ENCODE data around the gene PIK3R3.

The PIK3R3 gene

GRCh38 chr1:46136711-46137110 is 4.3 kb upstream of the PIK3R3 start:
- no peak for TF ChIP-seq CTCF (IDR thresholded peaks at IDR 0.05; ENCODE audit: control insufficient read depth, insufficient read depth, low read depth, low read length, missing control alignments)
- no peak overlapping the region for H3K4me3 ChIP-seq (ENCODE audit: control insufficient read depth, low read depth, low read length)
- no peak for DNase-seq (ENCODE audit: low read depth)

GRCh38 chr1:46134660-46135331 is 2.4 kb upstream of the PIK3R3 start:
- no peak for TF ChIP-seq CTCF (IDR thresholded peaks at IDR 0.05; ENCODE audit: control insufficient read depth, insufficient read depth, low read depth, low read length, missing control alignments)
- no peak overlapping the region for H3K4me3 ChIP-seq (ENCODE audit: control insufficient read depth, low read depth, low read length)
- DNase-seq (ENCODE audit: low read depth), result peak; percentile 83

- TF ChIP-seq CTCF (IDR thresholded peaks at IDR 0.05; ENCODE audit: control insufficient read depth, insufficient read depth, low read depth, low read length, missing control alignments), result no peak
- DNase-seq (ENCODE audit: low read depth), result no peak
- peak overlapping the region; percentile 63 for H3K4me3 ChIP-seq (ENCODE audit: control insufficient read depth, low read depth, low read length)
Measured at GRCh38 chr1:46133781-46134350, 1.4 kb upstream of the PIK3R3 start.

GRCh38 chr1:46133181-46133658 is 791 bp upstream of the PIK3R3 start:
- H3K4me3 ChIP-seq (ENCODE audit: control insufficient read depth, low read depth, low read length), result peak overlapping the region; percentile 63
- DNase-seq (ENCODE audit: low read depth), result no peak
- no peak for TF ChIP-seq CTCF (IDR thresholded peaks at IDR 0.05; ENCODE audit: control insufficient read depth, insufficient read depth, low read depth, low read length, missing control alignments)

GRCh38 chr1:46131712-46132528 is 509 bp downstream of the PIK3R3 start:
- H3K4me3 ChIP-seq (ENCODE audit: control insufficient read depth, low read depth, low read length), result peak overlapping the region; percentile 65
- no peak for DNase-seq (ENCODE audit: low read depth)
- TF ChIP-seq CTCF (IDR thresholded peaks at IDR 0.05; ENCODE audit: control insufficient read depth, insufficient read depth, low read depth, low read length, missing control alignments), result no peak

GRCh38 chr1:46131093-46131492 is 1.3 kb downstream of the PIK3R3 start:
- H3K4me3 ChIP-seq (ENCODE audit: control insufficient read depth, low read depth, low read length), result peak overlapping the region; percentile 65
- TF ChIP-seq CTCF (IDR thresholded peaks at IDR 0.05; ENCODE audit: control insufficient read depth, insufficient read depth, low read depth, low read length, missing control alignments), result no peak
- DNase-seq (ENCODE audit: low read depth), result no peak

Measured in AG09309 (cell line).